ENCODE measurements around the gene BBIP1.

DNA sequence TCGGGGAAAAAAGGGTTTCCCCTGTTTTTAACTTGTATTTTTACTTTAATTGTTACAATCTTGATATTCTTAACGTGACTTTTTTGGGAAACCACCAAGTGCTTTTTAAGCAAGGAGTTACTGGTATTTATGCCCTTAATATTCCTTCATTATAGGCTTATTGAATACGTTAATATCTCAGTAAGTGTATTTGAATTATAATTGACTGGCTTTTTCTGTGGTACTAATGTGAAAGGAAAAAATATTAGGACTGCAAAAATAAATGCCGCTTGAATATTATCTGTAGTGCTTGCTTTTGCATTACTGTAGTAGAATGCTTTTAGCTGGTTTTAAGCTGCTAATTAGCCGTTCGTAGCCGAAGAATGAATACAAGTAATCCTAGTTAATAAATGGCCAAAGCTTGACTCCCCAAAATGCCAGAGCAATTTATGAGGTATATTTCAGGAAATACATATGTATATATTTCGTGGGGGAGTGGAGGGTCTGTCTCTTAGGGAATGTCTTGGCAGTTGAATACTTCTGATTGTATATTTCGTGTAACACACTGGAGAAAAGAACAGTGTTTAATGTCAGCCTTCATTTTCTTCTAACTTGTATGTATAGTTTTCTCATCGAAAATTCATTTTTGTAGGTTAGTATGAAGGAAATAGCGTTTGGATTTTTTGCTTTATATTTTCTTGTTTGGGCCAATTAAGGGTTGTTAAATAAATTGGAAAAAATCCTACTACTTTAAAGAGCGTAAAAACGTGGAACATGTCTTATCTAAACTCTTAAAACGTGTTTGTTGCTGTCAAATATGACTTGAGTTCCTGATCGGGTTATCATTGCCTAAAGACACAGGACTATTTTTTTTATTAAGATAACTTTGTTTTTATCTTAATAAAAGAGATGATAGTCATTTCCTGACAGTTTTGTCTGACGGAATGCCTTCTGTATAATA lies 45.7 kb downstream of the BBIP1 start:
- TF ChIP-seq, protein P1, sequence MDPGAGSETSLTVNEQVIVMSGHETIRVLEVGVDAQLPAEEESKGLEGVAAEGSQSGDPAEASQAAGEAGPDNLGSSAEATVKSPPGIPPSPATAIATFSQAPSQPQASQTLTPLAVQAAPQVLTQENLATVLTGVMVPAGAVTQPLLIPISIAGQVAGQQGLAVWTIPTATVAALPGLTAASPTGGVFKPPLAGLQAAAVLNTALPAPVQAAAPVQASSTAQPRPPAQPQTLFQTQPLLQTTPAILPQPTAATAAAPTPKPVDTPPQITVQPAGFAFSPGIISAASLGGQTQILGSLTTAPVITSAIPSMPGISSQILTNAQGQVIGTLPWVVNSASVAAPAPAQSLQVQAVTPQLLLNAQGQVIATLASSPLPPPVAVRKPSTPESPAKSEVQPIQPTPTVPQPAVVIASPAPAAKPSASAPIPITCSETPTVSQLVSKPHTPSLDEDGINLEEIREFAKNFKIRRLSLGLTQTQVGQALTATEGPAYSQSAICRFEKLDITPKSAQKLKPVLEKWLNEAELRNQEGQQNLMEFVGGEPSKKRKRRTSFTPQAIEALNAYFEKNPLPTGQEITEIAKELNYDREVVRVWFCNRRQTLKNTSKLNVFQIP (CRISPR knock-in tag; IDR thresholded peaks at IDR 0.05; ENCODE audit: borderline replicate concordance, low read depth): no peak
- TF ChIP-seq, protein P2, sequence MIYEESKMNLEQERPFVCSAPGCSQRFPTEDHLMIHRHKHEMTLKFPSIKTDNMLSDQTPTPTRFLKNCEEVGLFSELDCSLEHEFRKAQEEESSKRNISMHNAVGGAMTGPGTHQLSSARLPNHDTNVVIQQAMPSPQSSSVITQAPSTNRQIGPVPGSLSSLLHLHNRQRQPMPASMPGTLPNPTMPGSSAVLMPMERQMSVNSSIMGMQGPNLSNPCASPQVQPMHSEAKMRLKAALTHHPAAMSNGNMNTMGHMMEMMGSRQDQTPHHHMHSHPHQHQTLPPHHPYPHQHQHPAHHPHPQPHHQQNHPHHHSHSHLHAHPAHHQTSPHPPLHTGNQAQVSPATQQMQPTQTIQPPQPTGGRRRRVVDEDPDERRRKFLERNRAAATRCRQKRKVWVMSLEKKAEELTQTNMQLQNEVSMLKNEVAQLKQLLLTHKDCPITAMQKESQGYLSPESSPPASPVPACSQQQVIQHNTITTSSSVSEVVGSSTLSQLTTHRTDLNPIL (CRISPR knock-in tag; IDR thresholded peaks at IDR 0.05; ENCODE audit: low read depth): 0 out of 2 replicates have a peak, but pooled peaks have one; percentile 17
- TF ChIP-seq, protein P3, sequence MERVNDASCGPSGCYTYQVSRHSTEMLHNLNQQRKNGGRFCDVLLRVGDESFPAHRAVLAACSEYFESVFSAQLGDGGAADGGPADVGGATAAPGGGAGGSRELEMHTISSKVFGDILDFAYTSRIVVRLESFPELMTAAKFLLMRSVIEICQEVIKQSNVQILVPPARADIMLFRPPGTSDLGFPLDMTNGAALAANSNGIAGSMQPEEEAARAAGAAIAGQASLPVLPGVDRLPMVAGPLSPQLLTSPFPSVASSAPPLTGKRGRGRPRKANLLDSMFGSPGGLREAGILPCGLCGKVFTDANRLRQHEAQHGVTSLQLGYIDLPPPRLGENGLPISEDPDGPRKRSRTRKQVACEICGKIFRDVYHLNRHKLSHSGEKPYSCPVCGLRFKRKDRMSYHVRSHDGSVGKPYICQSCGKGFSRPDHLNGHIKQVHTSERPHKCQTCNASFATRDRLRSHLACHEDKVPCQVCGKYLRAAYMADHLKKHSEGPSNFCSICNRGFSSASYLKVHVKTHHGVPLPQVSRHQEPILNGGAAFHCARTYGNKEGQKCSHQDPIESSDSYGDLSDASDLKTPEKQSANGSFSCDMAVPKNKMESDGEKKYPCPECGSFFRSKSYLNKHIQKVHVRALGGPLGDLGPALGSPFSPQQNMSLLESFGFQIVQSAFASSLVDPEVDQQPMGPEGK (CRISPR knock-in tag; IDR thresholded peaks at IDR 0.05; ENCODE audit: borderline replicate concordance): no peak
- TF ChIP-seq ZFP3 (CRISPR knock-in tag; IDR thresholded peaks at IDR 0.05) (no peak), CSDC2 (CRISPR knock-in tag; IDR thresholded peaks at IDR 0.05) (no peak)

Measured in SK-N-SH treated with all-trans-retinoic acid at 6 μM for 48 hours (cell line).